Measurements from ENCODE around the gene C3orf18. TPM values are rescaled to one million over a fixed set of nuclear protein-coding genes. Genes with fewer than 3 reads are reported as not detected.

Gene C3orf18
- total RNA-seq, 1 donor from 2014 or later: 8.5 TPM

- Histone ChIP-seq H2AFZ (replicated peaks) (no peak overlapping the region), H3K4me2 (no peak overlapping the region), H3K27ac (no peak overlapping the region), H3K4me1 (no peaks in the 10 kb centered on the region), H3K27me3 (peaks cover 4% of the 10 kb centered on the region), H3K79me2 (ENCODE audit: low read depth) (no peaks in the 10 kb centered on the region), H3F3A (ENCODE audit: low read depth) (no peaks in the 10 kb centered on the region), H3K36me3 (no peaks in the 10 kb centered on the region), H3K4me3 (no peak overlapping the region), H3K9ac (no peak overlapping the region), H4K20me1 (ENCODE audit: low read depth) (no peaks in the 10 kb centered on the region), H3K9me3 (ENCODE audit: low read depth) (no peaks in the 10 kb centered on the region)
- H3K4me1 Mint-ChIP-seq: peaks cover 2% of the 10 kb centered on the region
- H3K27me3 Mint-ChIP-seq (ENCODE audit: insufficient read depth, low read depth): peaks cover 4% of the 10 kb centered on the region
- H3K4me3 Mint-ChIP-seq: no peak overlapping the region
- H3K27ac Mint-ChIP-seq: no peak overlapping the region
- no peaks in the 10 kb centered on the region for H3K36me3 Mint-ChIP-seq
- H3K9me3 Mint-ChIP-seq: no peaks in the 10 kb centered on the region
- DNase-seq (ENCODE audit: low spot score): no peak
- TF ChIP-seq EZH2 (IDR thresholded peaks at IDR 0.05) (no peak), EZH2phosphoT487 (IDR thresholded peaks at IDR 0.05) (no peak)
Observed at GRCh38 chr3:50591196-50591741, 23.7 kb upstream of the C3orf18 start.

GRCh38 chr3:50588759-50589433 is 21.3 kb upstream of the C3orf18 start:
- Histone ChIP-seq H2AFZ (replicated peaks) (no peak overlapping the region), H3F3A (ENCODE audit: low read depth) (no peaks in the 10 kb centered on the region), H3K4me2 (no peak overlapping the region), H3K4me3 (no peak overlapping the region), H3K27ac (no peak overlapping the region), H3K79me2 (ENCODE audit: low read depth) (no peaks in the 10 kb centered on the region), H3K27me3 (peaks cover 4% of the 10 kb centered on the region), H3K9me3 (ENCODE audit: low read depth) (no peaks in the 10 kb centered on the region), H3K9ac (no peak overlapping the region), H3K4me1 (no peaks in the 10 kb centered on the region), H3K36me3 (no peaks in the 10 kb centered on the region), H4K20me1 (ENCODE audit: low read depth) (no peaks in the 10 kb centered on the region)
- Mint-ChIP-seq H3K4me1 (peaks cover 2% of the 10 kb centered on the region), H3K27ac (no peak overlapping the region), H3K9me3 (no peaks in the 10 kb centered on the region), H3K36me3 (no peaks in the 10 kb centered on the region), H3K27me3 (ENCODE audit: insufficient read depth, low read depth) (peaks cover 4% of the 10 kb centered on the region), H3K4me3 (no peak overlapping the region)
- no peak for DNase-seq (ENCODE audit: low spot score)
- TF ChIP-seq CTCF (IDR thresholded peaks at IDR 0.05) (no peak), EZH2phosphoT487 (IDR thresholded peaks at IDR 0.05) (no peak), EZH2 (IDR thresholded peaks at IDR 0.05) (no peak)

- H3K27me3 ChIP-seq: peaks cover 2% of the 10 kb centered on the region
- H3K4me3 Mint-ChIP-seq: no peak overlapping the region
- no peak overlapping the region for H3K4me3 ChIP-seq
- H3K4me1 ChIP-seq: no peaks in the 10 kb centered on the region
- no peak overlapping the region for H2AFZ ChIP-seq (replicated peaks)
- no peak for TF ChIP-seq CTCF (IDR thresholded peaks at IDR 0.05)
- no peak for TF ChIP-seq EZH2phosphoT487 (IDR thresholded peaks at IDR 0.05)
- TF ChIP-seq EZH2 (IDR thresholded peaks at IDR 0.05): no peak
- H3K9me3 Mint-ChIP-seq: no peaks in the 10 kb centered on the region
- no peaks in the 10 kb centered on the region for H4K20me1 ChIP-seq (ENCODE audit: low read depth)
- H3K9me3 ChIP-seq (ENCODE audit: low read depth): no peaks in the 10 kb centered on the region
- no peak overlapping the region for H3K27ac ChIP-seq
- H3K9ac ChIP-seq: no peak overlapping the region
- H3K4me2 ChIP-seq: no peak overlapping the region
- DNase-seq (ENCODE audit: low spot score): no peak
- no peak overlapping the region for H3K27ac Mint-ChIP-seq
- H3K36me3 ChIP-seq: no peaks in the 10 kb centered on the region
- H3K36me3 Mint-ChIP-seq: no peaks in the 10 kb centered on the region
- H3K4me1 Mint-ChIP-seq: peaks cover 2% of the 10 kb centered on the region
- H3K27me3 Mint-ChIP-seq (ENCODE audit: insufficient read depth, low read depth): peaks cover 4% of the 10 kb centered on the region
- no peaks in the 10 kb centered on the region for H3K79me2 ChIP-seq (ENCODE audit: low read depth)
- no peaks in the 10 kb centered on the region for H3F3A ChIP-seq (ENCODE audit: low read depth)
Observed at GRCh38 chr3:50587806-50588758, 20.5 kb upstream of the C3orf18 start.

Data from neural progenitor cell (in vitro differentiated cells).